GM19025 (cell line): ENCODE results near the gene MIPOL1.
"Not testable (repeated sequence)": the region's sequence is repeated elsewhere in the genome, so short reads cannot be mapped to it uniquely, and the experiment has no call there.

ENCODE experiments used
- ATAC-seq: cut with Tn5 transposase; IDR thresholded peaks from one replicate; pipeline ENCODE4 v1.9.1; 2021; ENCODE audit warnings: mild to moderate bottlenecking, low read depth, moderate library complexity; ENCODE audit not compliant: unreplicated experiment

Gene MIPOL1

DNA sequence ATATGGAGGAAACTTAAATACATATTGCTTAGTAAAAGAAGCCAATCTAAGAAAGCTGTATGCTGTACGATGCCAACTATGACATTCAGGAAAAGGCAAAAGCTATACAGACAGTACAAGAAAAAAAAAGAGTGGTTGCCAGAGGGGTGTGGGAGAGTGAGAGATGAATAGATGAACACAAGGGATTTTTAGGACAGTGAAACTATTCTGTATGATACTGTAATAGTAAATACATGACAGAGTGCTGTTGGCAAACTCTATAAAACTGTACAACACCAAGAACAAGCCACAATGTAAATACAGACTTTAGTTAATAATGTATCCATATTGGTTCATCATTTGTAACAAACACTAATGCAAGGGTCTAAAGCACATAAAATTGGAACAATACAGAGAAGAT lies 10.9 kb upstream of the MIPOL1 start:
- ATAC-seq = no peak

DNA sequence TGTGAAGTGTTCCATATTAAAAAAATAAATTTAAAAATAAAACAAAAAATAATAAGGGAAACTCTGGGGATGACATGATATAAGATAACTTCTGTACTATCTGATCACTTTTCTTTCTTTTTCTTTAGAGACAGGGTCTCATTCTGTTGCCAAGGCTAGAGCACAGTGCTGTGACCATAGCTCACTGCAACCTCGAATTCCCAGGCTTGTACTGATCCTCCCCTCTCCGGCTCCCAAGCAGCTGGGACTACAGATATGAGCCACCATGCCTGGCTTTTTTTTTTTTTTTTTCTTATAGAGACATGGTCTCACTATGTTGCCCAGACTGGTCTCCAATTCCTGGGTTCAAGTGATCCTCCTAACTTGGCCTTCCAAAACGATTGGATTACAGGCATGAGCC lies 10.4 kb upstream of the MIPOL1 start:
- no peak for ATAC-seq

DNA sequence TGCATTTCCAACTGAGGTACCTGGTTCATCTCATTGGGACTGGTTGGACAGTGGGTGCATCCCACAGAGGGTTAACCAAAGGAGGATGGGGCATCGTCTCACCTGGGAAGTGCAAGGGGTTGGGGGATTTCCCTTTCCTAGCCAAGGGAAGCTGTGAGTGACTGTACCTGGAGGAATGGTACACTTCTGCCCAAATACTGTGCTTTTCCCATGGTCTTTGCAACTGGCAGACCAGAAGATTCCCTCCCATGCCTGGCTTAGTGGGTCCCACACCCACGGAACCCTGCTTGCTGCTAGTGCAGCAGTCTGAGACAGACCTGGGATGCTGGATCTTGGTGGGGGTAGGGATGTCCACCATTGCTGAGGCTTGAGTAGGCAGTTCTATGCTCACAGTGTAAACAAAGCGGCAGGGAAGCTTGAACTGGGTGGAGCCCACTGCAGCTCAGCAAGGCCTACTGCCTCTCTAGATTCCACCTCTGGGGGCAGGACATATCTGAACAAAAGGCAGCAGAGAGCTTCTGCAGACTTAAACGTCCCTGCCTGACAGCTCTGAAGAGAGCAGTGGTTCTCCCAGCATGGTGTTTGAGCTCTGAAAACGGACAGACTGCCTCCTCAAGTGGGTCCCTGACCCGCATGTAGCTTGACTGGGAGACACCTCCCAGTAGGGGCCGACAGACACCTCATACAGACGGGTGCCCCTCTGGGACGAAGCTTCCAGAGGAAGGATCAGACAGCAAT lies 9.7 kb upstream of the MIPOL1 start:
- not testable (repeated sequence) for ATAC-seq

DNA sequence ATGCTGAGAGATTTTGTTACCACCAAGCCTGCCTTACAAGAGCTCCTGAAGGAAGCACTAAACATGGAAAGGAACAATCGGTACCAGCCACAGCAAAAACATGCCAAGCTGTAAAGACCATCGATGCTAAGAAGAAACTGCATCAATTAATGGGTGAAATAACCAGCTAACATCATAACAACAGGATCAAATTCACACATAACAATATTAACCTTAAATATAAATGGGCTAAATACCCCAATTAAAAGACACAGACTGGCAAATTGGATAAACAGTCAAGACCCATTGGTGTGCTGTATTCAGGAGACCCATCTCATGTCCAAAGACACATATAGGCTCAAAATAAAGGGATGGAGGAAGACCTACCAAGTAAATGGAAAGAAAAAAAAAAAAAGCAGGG lies 8.0 kb upstream of the MIPOL1 start:
- not testable (repeated sequence) for ATAC-seq

DNA sequence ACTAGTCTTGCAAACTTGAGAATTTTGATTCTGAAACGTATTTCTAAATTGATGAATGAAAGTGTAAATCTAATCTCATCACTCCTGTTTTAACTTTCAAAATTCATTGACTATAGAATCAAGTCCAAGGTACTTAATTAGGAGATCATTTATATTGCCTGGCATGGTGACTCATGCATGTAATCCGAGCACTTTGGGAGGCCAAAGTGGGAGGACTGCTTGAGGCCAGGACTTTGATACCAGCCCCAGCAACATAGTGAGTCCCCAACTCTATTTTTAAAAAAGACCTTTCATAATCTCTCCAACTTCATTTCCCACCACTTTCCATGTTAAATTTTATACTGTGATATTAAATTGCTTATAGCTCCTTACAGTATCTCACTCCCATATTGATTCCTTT lies 3.0 kb upstream of the MIPOL1 start:
- no peak for ATAC-seq

DNA sequence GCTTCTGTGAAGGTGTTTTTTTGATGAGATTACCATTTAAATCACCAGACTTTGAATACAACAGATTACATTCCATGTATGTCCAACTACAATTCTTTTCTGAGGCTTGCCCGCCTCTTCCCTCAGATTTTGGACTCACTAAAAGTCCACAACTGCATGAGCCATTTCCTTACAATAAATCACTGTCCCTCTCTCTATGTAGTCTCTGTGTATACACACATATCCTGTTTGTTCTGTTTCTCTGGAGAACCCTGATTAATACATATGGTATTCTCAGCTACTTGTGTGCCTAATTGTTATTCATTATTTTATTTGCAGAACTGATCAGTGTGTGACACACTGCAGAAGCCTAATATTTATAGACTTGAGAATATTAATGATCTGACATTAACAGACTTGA lies 2.4 kb upstream of the MIPOL1 start:
- no peak for ATAC-seq

DNA sequence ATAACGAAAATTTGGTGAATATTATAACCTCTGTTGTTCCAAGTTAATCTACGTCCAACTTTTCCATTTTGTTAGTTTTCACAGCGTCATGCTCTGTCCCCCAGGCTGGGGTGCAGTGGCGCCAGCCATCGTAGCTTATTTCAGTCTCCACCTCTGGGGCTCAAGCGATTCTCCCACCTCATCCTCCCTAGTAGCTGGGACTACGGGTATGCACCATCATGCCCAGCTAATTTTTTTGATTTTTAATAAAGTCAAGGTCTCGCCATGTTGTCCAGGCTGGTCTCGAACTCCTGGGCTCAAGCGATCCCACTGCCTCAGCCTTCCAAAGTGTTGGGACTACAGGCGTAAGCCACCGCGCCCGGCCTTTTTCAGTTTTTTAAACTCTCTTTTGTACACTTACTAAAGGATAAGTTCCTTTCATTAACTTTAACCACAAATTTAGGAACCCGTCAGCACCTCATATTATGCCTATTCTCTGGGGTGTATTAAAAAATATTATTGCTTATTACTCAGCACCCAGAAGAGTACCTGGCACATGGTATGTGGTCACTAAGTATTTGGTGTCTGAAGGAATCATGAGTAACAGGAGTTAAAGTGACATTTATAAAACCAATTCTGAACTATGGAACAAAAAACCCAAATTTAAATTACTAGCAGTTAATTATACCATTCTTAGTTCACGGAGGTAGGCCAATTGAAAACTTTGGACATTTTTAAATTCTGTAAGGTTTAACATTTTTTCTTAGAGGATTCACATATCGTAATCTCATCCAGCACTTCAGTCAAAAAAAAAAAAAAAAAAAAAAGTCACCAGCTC lies 925 bp upstream of the MIPOL1 start:
- no peak for ATAC-seq

DNA sequence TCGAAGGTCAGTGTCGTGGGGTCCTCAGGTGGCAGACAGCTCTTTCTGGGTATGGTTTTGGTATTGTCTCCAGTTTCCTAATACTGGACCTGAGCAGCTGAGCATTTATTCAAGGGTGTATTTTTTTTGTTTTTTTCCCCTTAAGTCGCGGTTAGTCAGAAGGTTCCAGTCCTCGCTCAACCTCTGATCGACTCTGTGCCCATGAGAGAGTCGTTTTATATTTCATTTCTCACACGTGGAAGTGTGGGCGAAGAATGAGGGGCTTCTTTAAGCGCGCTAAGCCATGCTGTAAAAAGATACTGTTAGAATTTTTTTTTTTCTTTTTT lies 499 bp downstream of the MIPOL1 start:
- no peak for ATAC-seq

DNA sequence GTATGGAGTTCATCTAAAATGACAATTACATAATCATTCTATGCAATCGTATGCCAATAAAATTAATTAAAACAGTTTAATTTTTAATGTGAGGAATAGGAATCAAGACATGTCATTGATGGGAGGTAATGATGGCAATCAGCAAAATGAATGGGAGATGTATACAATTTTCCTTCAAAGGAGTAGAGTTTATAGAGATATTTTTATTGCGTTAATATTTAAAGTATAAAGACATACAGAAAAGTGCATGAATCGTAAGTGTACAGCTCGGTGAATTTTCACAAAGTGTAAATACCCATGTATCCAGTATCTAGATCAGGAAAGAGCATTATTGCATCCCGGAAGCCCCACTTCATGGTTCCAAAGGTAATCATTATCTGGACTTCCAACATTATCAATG lies 1.2 kb downstream of the MIPOL1 start:
- no peak for ATAC-seq

DNA sequence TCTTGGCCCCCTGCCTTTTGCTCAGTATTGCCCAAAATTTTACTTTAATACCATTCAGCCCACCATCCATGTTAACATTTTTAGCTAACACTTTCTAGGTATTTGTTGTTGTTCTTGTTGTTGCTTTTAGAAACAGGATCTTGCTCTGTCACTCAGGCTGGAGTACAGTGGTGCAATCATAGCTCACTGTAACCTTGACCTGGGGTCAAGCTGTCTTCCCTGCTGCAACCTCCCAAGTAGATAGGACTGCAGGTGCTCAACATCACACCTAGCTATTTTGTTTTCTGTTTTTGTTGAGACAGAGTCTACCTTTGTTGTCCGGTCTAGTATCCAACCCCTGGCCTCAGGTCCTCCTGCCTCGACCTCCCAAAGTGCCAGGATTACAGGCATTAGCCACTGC lies 4.0 kb downstream of the MIPOL1 start:
- ATAC-seq = no peak

DNA sequence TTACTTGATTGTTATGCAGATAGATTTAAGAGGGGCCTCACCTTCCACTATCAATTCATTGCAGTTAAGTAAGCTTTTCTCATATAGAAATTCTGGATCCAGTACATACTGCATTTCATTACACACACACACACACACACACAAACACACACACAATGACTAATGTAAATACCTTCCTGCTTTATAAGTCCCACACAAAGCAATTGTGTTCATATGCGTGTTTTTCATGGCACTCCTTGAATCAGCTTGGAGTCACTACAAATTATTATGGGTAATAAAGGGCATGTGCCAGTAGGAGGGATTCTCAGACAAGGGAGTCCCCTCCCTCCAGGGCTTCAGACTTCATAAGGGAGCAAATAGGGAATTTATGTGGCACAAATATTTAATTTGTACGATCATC lies 4.5 kb downstream of the MIPOL1 start:
- ATAC-seq = no peak

DNA sequence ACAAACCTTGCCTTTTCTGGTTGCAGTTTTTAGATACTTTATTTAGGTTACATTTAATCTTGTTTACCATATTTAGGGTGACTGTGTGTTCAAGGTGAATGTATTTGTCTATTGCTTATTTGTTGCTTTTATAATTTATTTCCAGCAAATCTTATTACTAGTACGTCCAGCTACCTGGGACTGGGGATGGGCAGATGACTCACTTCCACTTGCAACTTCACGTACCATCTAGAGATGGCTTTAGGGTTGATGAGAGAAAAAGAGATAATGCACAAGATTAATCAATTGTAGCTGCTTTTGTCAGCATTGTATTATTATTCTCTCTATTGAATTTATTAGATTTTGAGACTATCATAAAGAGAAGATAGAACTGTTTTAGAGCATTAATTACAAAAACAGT lies 5.1 kb downstream of the MIPOL1 start:
- ATAC-seq = no peak

DNA sequence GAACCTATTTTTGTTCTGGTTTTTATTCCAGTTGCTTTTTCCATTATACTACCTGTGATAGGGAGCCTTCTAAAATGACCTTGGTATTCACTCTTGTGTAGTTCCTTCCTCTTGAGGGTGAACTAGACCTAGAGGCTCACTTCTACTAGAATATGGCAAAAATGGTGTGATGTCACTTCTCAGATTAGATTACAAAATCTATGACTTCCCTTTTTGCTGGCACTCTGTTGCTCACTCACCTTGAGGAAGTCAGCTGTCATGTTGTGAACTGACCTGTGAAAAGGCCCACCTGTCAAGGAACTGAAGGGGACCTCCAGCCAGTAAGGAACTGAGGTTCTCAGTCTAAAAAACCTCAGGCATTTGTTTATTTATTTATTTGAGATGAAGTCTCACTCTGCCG lies 5.7 kb downstream of the MIPOL1 start:
- no peak for ATAC-seq

DNA sequence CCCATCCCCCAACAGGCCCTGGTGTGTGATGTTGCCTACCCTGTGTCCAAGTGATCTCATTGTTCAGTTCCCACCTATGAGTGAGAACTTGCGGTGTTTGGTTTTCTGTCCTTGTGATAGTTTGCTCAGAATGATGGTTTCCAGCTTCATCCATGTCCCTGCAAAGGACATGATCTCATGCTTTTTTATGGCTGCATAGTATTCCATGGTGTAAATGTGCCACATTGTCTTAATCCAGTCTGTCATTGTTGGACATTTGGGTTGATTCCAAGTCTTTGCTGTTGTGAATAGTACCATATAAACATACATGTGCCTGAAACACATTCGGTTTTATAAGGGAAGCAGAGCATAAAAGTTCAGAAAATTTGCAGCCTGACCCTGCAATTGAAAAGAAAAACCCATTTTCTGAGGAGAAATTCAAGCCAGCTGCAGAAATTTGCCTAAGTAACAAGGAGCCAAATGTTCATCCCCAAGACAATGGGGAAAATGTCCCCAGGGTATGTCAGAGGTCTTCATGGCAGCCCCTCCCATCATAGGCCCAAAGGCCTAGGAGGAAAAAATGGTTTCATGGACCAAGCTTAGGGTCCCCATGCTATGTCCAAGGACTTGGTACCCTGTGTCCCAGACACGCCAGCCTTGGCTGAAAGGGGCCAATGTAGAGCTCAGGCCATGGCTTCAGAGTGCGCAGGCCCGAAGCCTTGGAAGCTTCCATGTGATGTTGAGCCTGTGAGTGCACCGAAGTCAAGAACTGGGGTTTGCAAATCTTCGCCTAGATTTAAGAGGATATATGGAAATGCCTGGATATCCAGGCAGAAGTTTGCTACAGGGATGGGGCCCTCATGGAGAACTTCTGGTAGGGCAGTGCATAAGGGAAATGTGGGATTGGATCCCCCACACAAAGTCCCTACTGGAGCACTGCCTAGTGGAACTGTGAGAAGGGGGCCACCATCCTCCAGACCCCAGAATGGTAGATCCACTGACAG lies 8.2 kb downstream of the MIPOL1 start:
- ATAC-seq = not testable (repeated sequence)

DNA sequence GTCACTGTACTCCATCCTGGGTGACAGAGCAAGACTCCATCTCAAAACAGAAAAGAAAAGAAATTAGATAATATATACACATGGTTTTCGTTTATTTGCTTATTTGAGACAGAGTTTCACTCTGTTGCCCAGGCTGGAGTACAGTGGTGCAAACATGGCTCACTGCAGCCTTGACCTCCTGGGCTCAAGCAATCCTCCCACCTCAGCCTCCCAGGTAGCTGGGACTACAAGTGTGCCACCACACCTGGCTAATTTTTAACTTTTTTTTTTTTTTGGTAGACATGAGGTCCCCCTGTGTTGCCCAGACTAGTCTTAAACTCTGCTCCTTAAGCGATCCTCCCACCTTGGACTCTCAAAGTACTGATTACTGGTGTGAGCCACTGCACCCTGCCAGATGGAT lies 11.9 kb downstream of the MIPOL1 start:
- not testable (repeated sequence) for ATAC-seq

DNA sequence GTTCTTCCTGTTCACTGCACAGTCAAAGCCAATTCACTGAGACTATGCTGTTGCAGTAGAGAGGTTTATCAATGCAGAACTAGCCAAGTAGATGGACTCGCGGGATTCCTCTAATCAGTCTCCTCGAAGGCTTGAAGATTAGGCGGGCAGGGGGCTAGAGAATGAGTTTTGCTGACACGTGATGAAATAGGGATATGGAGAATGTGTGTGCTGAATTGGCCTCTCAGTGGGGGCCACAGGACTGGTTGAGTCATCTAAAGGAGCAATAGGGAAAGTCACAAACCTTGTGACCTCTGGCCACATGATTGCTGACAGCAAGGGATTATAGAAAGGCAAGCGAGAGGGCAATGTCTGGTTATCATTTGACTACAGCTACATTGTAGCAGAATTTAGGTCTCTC lies 12.7 kb downstream of the MIPOL1 start:
- ATAC-seq = no peak

DNA sequence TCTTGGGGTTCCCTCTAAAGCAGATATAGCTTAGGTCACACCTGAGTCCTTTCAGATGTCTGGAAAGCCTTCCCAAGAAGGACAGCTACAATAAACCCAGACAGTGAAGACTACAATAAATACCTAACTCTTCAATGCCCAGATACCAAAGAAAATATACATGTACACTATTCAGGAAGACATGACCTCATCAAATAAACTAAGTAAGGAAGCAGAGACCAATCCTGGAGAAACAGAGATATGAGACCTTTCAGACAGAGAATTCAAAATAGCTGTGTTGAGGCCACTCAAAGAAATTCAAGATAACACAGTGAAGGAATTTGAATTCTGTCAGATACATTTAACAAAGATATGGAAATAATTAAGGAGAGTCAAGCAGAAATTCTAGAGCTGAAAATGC lies 15.3 kb downstream of the MIPOL1 start:
- ATAC-seq = no peak

DNA sequence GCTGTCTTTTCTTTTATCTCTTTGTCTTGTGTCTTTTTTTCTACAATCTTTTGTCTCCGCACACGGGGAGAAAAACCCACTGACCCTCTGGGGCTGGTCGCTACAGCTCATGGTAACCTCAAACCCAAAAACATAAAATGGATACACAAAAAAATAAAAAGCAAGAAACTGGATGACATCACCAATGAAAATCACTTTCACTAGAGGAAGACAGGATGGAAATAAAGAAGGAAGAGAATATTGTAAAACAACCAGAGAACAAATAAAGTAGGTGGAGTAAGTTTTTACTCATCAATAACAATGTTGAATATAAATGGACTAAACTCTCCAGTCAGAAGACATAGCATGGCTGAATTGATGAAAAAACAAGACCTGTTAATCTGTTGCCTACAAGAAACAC lies 17.6 kb downstream of the MIPOL1 start:
- no peak for ATAC-seq

DNA sequence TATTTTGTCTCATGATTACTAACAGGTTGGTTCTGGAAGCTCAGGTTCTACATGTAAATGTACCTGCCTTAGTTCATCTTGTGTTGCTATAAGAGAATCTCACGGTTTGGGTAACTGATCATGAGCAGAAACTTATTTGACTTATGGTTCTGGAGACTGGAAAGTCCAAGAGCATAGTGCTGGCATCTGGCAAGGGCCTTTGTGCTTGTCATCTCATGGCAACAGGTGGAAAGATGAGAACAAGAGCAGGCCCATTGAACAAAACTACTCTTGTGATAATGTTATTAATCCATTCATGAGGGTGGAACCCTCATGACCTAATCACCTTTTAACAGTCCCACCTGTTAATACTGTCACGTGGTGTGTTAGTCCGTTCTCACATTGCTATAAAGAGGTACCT lies 23.3 kb downstream of the MIPOL1 start:
- ATAC-seq = no peak

DNA sequence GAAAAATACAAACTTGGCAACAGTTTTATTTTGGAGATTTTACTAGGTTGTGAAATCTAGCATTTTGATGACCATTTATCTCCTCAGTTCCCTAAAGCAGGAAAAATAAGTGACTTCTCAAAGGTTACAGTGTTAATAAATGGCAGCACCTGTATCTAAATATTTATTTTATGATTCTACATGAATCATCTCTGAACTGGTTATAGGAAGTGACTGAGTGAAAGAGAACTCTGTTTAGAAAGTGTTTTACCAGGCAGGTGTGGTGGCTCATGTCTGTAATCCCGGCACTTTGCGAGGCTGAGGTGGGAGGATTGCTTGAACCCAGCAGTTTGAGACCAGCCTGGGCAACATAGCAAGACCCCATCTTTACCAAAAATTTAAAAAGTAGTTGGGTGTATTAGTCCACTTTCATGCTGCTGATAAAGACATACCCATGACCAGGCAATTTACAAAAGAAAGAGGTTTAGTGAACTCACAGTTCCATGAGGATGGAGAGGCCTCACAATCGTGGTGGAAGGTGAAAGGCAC lies 26.3 kb downstream of the MIPOL1 start:
- ATAC-seq = no peak

DNA sequence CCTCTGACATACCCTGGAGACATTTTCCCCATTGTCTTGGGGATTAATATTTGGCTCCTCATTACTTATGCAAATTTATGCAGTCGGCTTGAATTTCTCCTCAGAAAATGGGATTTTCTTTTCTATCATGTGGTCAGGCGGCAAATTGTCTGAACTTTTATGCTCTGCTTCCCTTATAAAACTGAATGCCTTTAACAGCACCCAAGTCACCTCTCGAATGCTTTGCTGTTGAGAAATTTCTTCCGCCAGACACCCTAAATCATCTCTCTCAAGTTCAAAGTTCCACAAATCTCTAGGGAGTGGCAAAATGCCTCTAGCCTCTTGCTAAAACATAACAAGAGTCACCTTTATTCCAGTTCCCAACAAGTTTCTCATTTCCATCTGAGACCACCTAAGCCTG lies 27.9 kb downstream of the MIPOL1 start:
- ATAC-seq = not testable (repeated sequence)
